Neural progenitor cell (in vitro differentiated cells): ENCODE results near the gene CARD16. TPM values are rescaled to one million over a fixed set of nuclear protein-coding genes. Genes with fewer than 3 reads are reported as not detected.
"Not testable (repeated sequence)": the region's sequence is repeated elsewhere in the genome, so short reads cannot be mapped to it uniquely, and the experiment has no call there.

Experiments used
- DNase-seq: peaks from one replicate; pipeline ENCODE4 v3.0.0-alpha.2; 2016; ENCODE audit warnings: low spot score
- H2AFZ ChIP-seq: fragments of 200-600 bp; sonication (generic); replicated peaks from 2 replicates; pipeline ENCODE4 v1.6.1; 2016; ENCODE audit warnings: antibody characterized with exemption
- H3F3A ChIP-seq: fragments of 200-600 bp; sonication (generic); 2 replicates; pipeline ENCODE4 v1.6.1; 2016; ENCODE audit warnings: antibody characterized with exemption, low read depth
- H3K27ac ChIP-seq: fragments of 200-600 bp; sonication (generic); 2 replicates; pipeline ENCODE4 v1.5.1; 2016; ENCODE audit warnings: mild to moderate bottlenecking
- H3K27me3 ChIP-seq: fragments of 200-600 bp; sonication (generic); 2 replicates; pipeline ENCODE4 v1.6.1; 2016; ENCODE audit warnings: mild to moderate bottlenecking, moderate library complexity
- H3K36me3 ChIP-seq: fragments of 200-600 bp; sonication (generic); 2 replicates; pipeline ENCODE4 v1.5.1; 2016
- H3K4me1 ChIP-seq: fragments of 200-600 bp; sonication (generic); 2 replicates; pipeline ENCODE4 v1.6.1; 2016; ENCODE audit warnings: mixed run types
- H3K4me2 ChIP-seq: fragments of 200-600 bp; sonication (generic); 2 replicates; pipeline ENCODE4 v1.6.1; 2016
- H3K4me3 ChIP-seq: fragments of 200-600 bp; sonication (generic); 2 replicates; pipeline ENCODE4 v1.5.1; 2016
- H3K79me2 ChIP-seq: fragments of 200-600 bp; sonication (generic); 2 replicates; pipeline ENCODE4 v1.6.1; 2016; ENCODE audit warnings: low read depth
- H3K9ac ChIP-seq: fragments of 200-600 bp; sonication (generic); 2 replicates; pipeline ENCODE4 v1.6.1; 2016
- H3K9me3 ChIP-seq: fragments of 200-600 bp; sonication (generic); 2 replicates; pipeline ENCODE4 v1.5.1; 2016; ENCODE audit warnings: low read depth
- H4K20me1 ChIP-seq: fragments of 200-600 bp; sonication (generic); 2 replicates; pipeline ENCODE4 v1.6.1; 2016; ENCODE audit warnings: low read depth
- H3K27ac Mint-ChIP-seq: 3 replicates; pipeline ENCODE4 v1.8.0; 2021; ENCODE audit warnings: mixed read lengths
- H3K27me3 Mint-ChIP-seq: 2 replicates; pipeline ENCODE4 v1.8.0; 2022; ENCODE audit warnings: low read depth, mild to moderate bottlenecking, inconsistent platforms, moderate library complexity, mixed read lengths; ENCODE audit not compliant: insufficient read depth
- H3K36me3 Mint-ChIP-seq: 3 replicates; pipeline ENCODE4 v1.8.0; 2021; ENCODE audit warnings: mixed read lengths
- H3K4me1 Mint-ChIP-seq: 3 replicates; pipeline ENCODE4 v1.8.0; 2021; ENCODE audit warnings: mixed read lengths
- H3K4me3 Mint-ChIP-seq: 3 replicates; pipeline ENCODE4 v1.8.0; 2021; ENCODE audit warnings: mild to moderate bottlenecking, moderate library complexity, mixed read lengths
- H3K9me3 Mint-ChIP-seq: 3 replicates; pipeline ENCODE4 v1.8.0; 2020; ENCODE audit warnings: mixed read lengths
- EZH2 ChIP-seq: fragments of 200-600 bp; sonication (generic); IDR thresholded peaks from 2 replicates; pipeline ENCODE4 v1.6.1; 2017; ENCODE audit warnings: antibody characterized with exemption, mild to moderate bottlenecking, moderate library complexity
- EZH2phosphoT487 ChIP-seq: fragments of 200-600 bp; sonication (generic); IDR thresholded peaks from 2 replicates; pipeline ENCODE4 v1.6.1; 2017; ENCODE audit warnings: antibody characterized with exemption
- total RNA-seq: library from RNA; depleted of rRNA; stranded (reverse); fragments of >200 nt; gene quantifications from 2 replicates; pipeline ENCODE4 v1.2.3, GENCODE V29; 2015; ENCODE audit warnings: low replicate concordance
- TF ChIP-seq, protein P1 (sequence below): fragments of 200-600 bp; sonication (generic); IDR thresholded peaks from 2 replicates; pipeline ENCODE4 v1.5.1; 2017; ENCODE audit warnings: antibody characterized with exemption, mild to moderate bottlenecking

CARD16 gene
- total RNA-seq, 1 donor from 2014 or later: not detected

DNA sequence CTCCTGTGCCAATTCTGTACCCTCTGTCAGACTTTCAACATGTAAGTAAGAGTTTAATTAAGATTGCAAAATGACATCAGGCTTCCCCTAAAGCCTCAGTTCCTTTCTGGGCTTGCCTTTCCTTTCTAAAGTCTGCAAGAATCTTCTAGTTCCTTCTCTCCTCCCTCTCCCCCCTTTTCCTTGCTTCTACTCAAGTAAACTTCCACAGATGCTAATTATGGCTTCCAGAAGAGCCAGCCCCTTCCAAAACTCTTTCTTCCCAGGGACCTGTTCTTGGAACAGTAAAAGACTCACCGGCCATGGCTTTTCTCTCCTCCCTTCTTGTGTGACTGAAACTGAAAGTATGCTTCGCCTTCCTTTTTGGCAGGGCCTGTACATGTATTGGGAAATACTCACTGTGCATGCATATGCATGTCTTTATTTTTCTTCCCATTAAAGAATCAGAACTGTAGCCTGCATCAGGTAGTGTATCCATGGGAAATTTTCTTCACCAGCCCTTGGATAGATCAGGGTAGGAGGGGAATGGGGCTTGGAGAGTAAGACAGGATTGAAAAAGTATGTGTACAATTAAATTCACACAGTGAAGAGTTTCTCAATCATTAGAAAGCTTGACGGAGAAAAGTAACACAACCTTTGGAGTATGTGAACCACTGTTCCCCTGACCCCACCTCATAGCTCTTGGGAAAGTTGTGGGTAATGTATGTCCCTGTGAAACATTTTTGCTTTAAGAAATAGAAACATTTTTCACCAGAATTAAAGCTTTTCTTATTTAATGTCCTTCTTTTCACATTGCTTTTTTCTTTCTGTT, 10.1 kb downstream of the CARD16 start, which contains the start of gene CASP1:
TSS of gene CASP1 (minus strand) at position 332 of the 808 bp plus-strand sequence. CDS start at position 301, 31 bp downstream.
- no peaks in the 10 kb centered on the region for H3K27me3 Mint-ChIP-seq
- H3K4me3 ChIP-seq: no peak within 1 kb of the TSS
- no peak within 1 kb of the TSS for H3K4me2 ChIP-seq
- no peaks in the 10 kb centered on the region for H3K4me1 ChIP-seq
- no peak within 1 kb of the TSS for H3K27ac Mint-ChIP-seq
- H3K9me3 Mint-ChIP-seq: no peaks in the 10 kb centered on the region
- DNase-seq: no peak
- no peaks in the 10 kb centered on the region for H4K20me1 ChIP-seq
- no peaks in the 10 kb centered on the region for H3F3A ChIP-seq
- no peaks in the 10 kb centered on the region for H3K36me3 ChIP-seq
- TF ChIP-seq EZH2phosphoT487 (no peak), EZH2 (no peak)
- TF ChIP-seq, protein P1, sequence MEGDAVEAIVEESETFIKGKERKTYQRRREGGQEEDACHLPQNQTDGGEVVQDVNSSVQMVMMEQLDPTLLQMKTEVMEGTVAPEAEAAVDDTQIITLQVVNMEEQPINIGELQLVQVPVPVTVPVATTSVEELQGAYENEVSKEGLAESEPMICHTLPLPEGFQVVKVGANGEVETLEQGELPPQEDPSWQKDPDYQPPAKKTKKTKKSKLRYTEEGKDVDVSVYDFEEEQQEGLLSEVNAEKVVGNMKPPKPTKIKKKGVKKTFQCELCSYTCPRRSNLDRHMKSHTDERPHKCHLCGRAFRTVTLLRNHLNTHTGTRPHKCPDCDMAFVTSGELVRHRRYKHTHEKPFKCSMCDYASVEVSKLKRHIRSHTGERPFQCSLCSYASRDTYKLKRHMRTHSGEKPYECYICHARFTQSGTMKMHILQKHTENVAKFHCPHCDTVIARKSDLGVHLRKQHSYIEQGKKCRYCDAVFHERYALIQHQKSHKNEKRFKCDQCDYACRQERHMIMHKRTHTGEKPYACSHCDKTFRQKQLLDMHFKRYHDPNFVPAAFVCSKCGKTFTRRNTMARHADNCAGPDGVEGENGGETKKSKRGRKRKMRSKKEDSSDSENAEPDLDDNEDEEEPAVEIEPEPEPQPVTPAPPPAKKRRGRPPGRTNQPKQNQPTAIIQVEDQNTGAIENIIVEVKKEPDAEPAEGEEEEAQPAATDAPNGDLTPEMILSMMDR: no peak
- H3K27ac ChIP-seq: no peak within 1 kb of the TSS
- H2AFZ ChIP-seq: no peak within 1 kb of the TSS
- no peaks in the 10 kb centered on the region for H3K79me2 ChIP-seq
- no peaks in the 10 kb centered on the region for H3K36me3 Mint-ChIP-seq
- no peaks in the 10 kb centered on the region for H3K4me1 Mint-ChIP-seq
- no peaks in the 10 kb centered on the region for H3K27me3 ChIP-seq
- H3K4me3 Mint-ChIP-seq: no peak within 1 kb of the TSS
- no peaks in the 10 kb centered on the region for H3K9me3 ChIP-seq
- no peak within 1 kb of the TSS for H3K9ac ChIP-seq

DNA sequence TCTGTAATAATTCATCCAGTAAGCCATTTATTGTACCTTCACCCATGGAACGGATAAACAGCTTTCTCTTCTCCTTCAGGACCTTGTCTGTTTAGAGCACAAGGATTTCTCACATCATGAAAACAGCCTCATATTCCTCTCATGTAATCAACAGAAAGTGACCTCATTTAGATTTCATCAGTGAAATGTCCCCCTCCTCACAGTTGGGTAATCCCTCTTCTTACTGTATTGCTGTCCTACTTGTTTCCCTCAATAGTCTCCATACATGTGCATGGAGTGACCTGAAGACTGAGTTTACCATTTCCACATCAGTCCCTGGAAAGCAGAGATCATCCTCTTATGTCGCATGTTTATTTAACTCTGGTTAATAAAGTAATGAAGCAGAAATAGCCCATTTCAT, 10.7 kb downstream of the CARD16 start:
- H3F3A ChIP-seq, H3K9me3 Mint-ChIP-seq, H3K27ac Mint-ChIP-seq, H3K79me2 ChIP-seq, H3K9me3 ChIP-seq, H3K4me1 ChIP-seq, H3K27ac ChIP-seq, H3K9ac ChIP-seq, H4K20me1 ChIP-seq, H3K36me3 Mint-ChIP-seq, H3K27me3 Mint-ChIP-seq, H3K4me1 Mint-ChIP-seq, DNase-seq, H3K27me3 ChIP-seq, H3K4me3 Mint-ChIP-seq, H2AFZ ChIP-seq, H3K4me2 ChIP-seq, H3K4me3 ChIP-seq, H3K36me3 ChIP-seq: not testable (repeated sequence)

DNA sequence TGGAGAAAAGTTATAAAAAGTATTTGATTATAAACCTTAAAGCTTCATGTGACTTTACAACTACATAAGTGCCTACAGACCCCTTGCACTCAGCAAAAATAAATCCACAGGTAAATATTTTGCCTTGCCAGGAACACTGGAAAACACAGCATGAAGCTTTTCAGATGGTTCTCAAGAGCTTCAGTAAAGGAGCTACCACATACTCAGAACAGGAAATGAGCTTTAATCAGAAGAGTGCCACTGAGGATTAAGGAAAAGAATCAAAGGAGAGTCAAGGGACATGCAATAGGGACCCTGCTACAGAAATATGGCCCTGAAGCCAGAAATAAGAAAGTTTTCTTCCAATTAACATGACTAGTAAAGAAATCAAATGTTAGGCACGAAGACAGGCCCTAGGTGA, 11.4 kb downstream of the CARD16 start:
- no peaks in the 10 kb centered on the region for H3K9me3 ChIP-seq
- H3K4me1 ChIP-seq: no peaks in the 10 kb centered on the region
- no peak overlapping the region for H3K9ac ChIP-seq
- Mint-ChIP-seq H3K4me3 (no peak overlapping the region), H3K27me3 (no peaks in the 10 kb centered on the region), H3K4me1 (no peaks in the 10 kb centered on the region), H3K27ac (no peak overlapping the region), H3K36me3 (no peaks in the 10 kb centered on the region), H3K9me3 (no peaks in the 10 kb centered on the region)
- H3K4me2 ChIP-seq: no peak overlapping the region
- no peak overlapping the region for H3K27ac ChIP-seq
- H2AFZ ChIP-seq: no peak overlapping the region
- H3K79me2 ChIP-seq: no peaks in the 10 kb centered on the region
- no peaks in the 10 kb centered on the region for H4K20me1 ChIP-seq
- H3K27me3 ChIP-seq: no peaks in the 10 kb centered on the region
- no peaks in the 10 kb centered on the region for H3F3A ChIP-seq
- no peaks in the 10 kb centered on the region for H3K36me3 ChIP-seq
- DNase-seq: no peak
- TF ChIP-seq EZH2phosphoT487: no peak
- TF ChIP-seq EZH2: no peak
- TF ChIP-seq, protein P1: no peak
- no peak overlapping the region for H3K4me3 ChIP-seq

DNA sequence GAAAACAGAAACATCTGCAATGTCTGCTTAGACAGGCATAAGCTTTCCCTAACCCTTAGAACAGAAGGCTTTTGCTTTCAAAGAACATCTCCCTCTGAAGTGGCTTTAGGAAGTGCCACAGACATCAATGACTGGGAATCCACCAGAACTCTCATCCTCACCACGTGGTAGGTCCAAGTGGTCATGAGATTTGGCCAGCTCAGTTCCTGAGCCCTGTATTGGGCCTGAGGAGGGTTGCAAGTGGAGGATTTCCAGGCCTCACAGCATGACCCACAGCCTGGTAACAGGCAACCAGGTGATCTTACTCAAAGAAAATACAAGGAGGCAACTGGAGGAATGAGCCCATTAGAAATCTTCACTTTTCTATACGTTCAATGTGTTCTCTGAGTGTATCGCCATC, 11.8 kb downstream of the CARD16 start:
- Histone ChIP-seq H3K27me3 (no peaks in the 10 kb centered on the region), H3K27ac (no peak overlapping the region), H3K9me3 (no peaks in the 10 kb centered on the region), H2AFZ (no peak overlapping the region), H3K4me1 (no peaks in the 10 kb centered on the region), H4K20me1 (no peaks in the 10 kb centered on the region), H3K79me2 (no peaks in the 10 kb centered on the region), H3K36me3 (no peaks in the 10 kb centered on the region), H3K4me3 (no peak overlapping the region), H3F3A (no peaks in the 10 kb centered on the region), H3K9ac (no peak overlapping the region), H3K4me2 (no peak overlapping the region)
- Mint-ChIP-seq H3K4me1 (no peaks in the 10 kb centered on the region), H3K4me3 (no peak overlapping the region), H3K9me3 (no peaks in the 10 kb centered on the region), H3K27ac (no peak overlapping the region), H3K27me3 (no peaks in the 10 kb centered on the region), H3K36me3 (no peaks in the 10 kb centered on the region)
- TF ChIP-seq, protein P1: no peak
- TF ChIP-seq EZH2phosphoT487 (no peak), EZH2 (no peak)
- DNase-seq: no peak
